ENCODE measurements around the gene INPP5A.

GRCh38 chr10:132609211-132609610 is 71.6 kb downstream of the INPP5A start:
- TF ChIP-seq MAX (IDR thresholded peaks at IDR 0.05) (no peak), POLR2A (IDR thresholded peaks at IDR 0.05; ENCODE audit: borderline replicate concordance, extremely low read depth, insufficient read depth, insufficient read length) (no peak), CBX3 (IDR thresholded peaks at IDR 0.05; ENCODE audit: low read depth) (no peak), POLR2AphosphoS5 (IDR thresholded peaks at IDR 0.05; ENCODE audit: low read depth, low read length) (no peak), EGR1 (IDR thresholded peaks at IDR 0.05; ENCODE audit: low read depth) (no peak)
